Measurements from ENCODE around the gene PAX5.
"Not testable (repeated sequence)": the region's sequence is repeated elsewhere in the genome, so short reads cannot be mapped to it uniquely, and the experiment has no call there.

The PAX5 gene

DNA sequence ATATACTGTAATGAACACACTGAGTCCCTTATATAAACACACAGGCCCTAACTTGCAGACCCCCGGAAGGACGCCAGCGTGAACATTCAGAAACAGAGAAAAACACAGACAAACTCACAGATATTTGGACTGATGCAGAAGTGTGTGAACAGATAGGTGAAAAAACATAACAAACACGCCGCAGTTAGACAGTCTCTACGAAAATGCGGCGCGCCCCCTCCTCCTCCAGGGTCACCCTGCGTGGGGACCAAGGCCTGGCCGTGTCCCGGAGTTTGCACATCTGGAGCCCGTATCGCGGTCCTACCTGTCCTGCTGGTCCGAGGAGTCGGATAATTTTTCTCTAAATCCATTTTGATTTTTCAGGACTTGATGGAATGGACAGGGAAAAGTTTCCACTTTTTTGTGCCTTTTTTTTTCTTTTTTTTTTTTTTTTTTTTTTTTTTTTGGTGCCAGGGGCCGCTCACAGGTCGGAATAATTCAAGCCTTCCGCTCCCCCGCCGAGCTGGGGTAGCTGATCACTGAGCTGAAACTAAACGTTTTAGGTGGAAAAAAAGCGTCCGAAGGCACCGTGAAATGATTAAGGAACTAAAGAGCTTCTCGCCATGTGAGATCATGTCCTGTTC lies at the start of gene PAX5:
Gene PAX5 (minus strand): TSS at position 587 of the 623 bp plus-strand sequence. CDS start 237 bp downstream, at position 350.
- DNase-seq (ENCODE audit: low read depth in 3 of 3), result no peak

DNA sequence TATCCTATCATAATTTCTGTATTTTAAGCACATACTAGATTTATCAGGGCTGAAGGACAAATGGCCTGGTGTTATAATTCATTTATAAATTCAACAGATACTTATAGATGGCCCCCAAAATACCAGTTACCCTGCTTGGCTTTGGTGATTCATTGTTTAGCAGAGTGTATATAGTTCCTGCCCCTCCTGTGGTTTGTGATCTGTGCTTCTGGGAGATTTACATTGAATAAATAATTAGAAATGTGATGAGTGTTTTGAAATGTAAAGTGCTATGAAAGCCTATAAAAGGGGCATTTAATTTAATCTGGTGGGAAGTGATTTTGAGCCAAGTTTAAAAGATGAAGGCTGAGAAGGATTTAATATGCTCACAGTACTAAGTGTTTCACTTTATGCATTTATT lies 49.6 kb upstream of the PAX5 start:
- no peak for DNase-seq (ENCODE audit: low read depth in 3 of 3)

DNA sequence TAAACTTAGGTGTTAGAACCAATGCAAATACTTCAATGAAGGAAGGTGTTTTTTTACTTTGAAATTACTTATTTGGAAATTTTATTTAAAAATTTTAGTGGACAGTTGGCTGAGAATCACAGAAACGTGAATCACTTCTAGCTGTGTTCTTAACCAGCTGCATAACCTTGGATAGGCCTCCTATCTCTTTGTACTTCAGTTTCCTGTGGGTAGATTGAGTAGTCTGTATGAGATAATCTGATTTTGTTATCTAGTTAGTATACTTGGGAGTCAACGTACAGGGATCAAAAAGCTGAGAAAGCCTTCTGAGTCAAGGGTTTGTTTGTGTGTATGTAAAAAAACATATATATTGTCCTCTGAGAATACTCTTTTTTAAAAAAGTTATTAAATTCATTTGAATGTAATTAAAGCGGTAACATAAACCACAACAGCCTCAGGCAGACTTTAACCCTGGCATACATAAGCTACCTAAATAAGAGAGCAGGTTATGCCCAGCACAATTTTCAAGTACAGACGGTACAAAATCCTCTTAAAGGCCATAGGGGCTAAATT lies 48.2 kb upstream of the PAX5 start:
- no peak for DNase-seq (ENCODE audit: low read depth in 3 of 3)

DNA sequence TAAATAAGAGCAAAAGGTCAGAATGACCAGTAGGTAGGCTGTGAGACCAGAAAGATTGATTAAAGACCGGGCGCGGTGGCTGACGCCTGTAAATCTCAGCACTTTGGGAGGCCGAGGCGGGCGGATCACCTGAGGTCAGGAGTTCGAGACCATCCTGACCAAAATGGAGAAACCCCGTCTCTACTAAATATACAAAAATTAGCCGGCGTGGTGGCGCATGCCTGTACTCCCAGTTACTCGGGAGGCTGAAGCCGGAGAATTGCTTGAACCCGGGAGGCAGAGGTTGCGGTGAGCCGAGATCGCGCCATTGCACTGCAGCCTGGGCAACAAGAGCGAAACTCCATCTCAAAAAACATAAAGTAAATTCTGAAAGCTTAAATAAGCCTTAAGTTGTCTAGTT lies 47.4 kb upstream of the PAX5 start:
- not testable (repeated sequence) for DNase-seq (ENCODE audit: low read depth in 3 of 3)

DNA sequence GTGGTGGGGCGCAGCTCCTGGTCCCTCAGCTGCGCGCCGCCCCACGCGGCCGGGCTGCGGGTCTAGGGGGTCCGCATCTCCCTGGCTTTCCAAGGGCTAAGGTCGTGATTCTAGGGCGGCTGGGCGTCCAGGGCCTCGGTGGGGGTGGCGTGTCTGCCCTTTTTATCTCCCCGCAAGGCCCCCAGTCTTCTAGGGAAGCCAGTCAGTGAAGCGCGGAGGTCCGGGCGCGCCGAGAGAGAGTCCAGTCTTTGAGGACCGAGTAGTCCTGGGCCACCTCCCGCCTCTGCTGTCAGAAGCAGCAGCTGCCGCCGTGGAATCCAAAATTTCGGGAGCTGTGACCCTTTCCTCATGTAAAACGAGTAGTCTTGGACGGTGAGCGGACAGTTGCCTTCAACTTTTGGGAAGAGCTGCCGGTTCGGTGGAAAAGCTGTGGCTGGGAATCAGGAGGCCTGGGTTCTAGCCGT lies 46.1 kb upstream of the PAX5 start:
- DNase-seq (ENCODE audit: low read depth in 3 of 3), result not testable (repeated sequence)

DNA sequence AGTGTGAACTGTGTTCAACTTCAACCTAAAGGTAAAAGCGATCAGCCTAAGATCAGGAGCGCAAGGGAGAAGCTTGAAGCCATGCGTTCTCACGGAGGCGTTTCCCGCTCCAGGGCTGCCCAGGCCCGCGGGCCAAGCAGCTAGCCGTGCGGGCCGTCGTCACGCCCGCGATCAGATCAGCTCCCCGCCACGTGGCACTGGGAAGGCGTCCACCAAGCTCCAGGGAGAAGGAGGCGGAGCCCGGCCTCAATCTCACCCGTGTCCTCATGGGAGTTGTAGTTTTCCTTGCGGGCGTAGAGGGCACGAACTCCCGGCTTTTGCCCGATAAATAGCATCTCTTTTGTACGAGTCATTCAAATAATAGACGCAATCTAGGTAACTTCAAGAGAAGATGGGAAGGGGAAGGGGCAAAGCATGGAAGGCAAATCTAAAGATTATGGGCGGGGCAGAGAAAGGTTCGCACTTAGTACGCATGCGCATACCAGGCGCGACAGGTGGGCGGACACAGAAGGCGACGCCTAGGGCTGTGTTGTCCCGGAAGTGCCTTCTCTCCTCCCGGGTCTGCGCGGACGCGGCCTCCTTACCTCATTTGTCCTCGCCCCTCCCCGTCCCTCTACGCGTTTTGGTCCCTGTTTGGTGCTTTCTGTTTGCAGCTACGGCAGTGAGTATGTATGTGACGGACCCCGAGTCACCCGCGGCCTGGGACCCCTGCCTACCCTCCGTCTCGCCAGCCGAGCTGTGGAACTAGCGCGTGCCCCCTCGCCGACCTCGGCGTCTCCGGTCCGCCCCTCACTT lies 45.5 kb upstream of the PAX5 start:
- peak; percentile 81 to 88 (median 84) for DNase-seq (ENCODE audit: low read depth in 3 of 3)

DNA sequence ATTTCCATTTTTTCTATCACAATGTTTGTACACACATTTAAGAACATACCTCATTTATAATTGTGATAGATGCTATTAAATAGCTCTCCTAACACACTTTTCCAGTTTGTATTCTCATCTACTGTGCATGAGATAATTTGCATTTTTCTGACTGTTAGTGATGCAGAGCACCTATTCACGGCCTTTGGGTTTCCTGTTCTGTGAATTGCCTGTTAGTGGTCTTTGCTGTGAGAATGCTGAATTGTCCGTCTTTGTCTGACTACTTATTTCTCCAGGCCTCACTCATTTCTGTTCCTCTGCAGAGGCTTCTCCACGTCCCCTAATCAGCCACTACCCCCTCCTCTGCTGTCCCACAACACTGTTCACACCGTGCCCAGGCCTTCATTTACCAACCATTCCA lies 40.7 kb upstream of the PAX5 start:
- DNase-seq (ENCODE audit: low read depth in 3 of 3), result not testable (repeated sequence)

DNA sequence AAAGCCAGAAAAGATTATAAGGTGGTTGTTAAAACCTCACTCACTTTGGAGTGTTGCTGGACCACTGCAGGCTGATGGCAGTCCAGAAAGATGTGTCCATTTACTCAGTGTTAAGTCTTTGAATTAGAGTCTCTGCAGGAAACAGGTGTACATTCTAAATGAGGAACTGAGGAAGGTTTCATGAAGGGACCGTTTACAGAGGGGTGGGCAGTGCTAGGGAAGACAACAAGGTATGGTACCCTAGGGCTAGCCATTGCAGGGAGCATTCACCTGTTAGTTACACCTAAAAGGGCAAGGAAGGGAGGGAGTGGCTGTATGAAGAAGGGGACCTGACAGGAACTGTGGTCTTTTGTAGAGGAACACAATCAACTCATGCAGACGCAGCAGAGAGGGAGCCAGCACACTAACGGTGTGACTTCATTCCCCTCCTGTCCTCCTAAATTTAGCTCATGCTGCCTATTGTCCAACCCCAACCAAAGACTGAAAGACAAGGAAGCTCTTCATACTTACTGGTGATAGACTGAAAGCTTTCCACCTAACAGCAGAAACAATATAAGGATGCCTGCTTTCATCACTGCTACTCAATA lies 32.2 kb upstream of the PAX5 start:
- no peak for DNase-seq (ENCODE audit: low read depth in 3 of 3)

DNA sequence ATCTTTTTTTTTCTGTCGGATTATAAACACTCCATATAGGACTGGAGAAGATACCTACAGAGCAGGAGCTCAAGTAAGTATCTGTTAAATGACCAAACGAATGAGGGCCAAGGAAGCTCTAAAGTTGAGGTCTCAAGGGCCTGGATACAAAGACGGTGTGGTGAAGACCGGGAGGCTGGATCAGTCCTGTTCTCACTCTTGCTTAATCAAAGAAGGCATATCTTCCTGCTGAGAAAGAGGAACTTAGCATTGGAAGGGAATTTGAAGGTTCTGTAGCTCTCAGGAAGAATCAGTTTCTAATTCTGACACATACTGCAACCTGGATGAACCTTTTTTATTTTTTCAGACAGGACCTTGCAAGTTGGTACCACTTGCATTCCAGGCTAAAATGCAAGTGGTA lies 28.3 kb upstream of the PAX5 start:
- no peak for DNase-seq (ENCODE audit: low read depth in 3 of 3)

DNA sequence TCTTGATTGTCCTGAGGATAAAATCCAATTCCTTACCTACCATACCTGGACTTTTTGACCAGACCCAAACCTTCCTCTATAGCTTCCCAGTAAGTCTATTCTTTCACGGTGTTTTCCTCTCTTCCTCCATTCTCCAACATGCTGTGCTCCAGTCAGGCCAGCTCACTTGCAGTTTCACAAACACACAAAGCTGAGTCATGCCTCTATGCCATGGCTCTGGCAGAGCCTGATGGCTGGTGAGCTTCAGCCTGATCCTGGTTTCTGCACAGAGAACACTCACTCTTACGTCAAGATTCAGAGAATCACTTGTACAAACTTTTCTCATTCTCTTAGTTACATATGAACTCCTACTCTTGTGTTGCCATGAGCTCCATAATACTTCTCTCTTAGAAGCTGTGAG lies 27.7 kb upstream of the PAX5 start:
- DNase-seq (ENCODE audit: low read depth in 3 of 3), result no peak

DNA sequence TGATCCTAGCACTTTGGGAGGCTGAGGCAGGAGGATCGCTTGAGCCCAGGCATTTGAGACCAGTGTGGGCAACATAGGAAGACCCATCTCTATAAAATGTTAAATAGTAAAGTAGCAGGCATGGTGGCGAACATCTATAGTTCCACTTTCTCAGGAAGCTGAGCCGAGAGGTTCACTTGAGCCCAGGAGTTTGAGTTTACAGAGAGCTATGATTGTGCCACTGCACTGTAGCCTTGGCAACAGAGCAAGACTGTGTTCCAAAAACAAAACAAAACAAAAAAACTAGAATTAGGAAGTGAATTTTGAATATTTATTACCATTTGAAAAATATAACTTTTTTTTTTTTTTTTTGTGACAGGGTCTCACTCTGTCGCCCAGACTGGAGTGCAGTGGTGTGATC lies 26.8 kb upstream of the PAX5 start:
- DNase-seq (ENCODE audit: low read depth in 3 of 3), result no peak

DNA sequence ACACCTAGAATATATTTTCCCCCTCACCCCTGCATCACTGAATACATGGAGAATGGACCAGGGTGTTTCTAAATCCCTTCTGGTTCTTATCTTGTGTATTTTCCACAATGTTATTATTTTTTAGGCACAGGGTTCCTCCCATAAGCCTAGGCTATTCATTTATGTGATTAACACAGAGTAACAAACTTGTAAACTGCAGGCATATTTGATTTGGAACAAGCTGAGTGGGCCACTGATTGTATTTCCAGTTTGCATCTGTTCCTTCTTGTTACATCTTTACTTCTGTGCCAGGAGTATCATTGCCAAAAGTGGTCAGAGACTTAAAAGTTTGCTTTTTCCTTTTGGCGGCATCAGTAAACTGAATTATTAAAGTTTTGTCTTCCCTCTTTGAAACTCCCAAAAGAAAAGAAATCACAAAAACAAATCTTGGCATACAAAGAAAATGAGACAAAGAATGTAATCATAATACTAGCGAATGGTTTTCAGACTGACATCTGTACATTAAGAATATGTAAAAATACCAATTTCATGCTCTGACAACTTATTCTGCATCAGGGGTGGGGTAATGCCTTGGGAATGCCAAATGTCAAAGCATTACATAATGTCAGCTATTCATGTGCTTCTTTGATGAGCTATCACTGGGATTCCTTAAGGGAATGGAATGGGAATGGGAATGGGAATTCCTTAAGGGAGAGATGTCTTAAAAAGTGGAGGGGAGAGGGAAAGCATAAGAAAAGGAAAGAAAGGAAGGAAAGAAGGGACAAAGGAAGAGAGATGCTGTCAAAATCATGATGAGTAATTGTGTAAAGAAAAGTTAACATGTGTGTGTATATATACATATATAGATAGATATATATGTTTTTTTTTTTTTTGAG lies 22.2 kb upstream of the PAX5 start:
- no peak for DNase-seq (ENCODE audit: low read depth in 3 of 3)

DNA sequence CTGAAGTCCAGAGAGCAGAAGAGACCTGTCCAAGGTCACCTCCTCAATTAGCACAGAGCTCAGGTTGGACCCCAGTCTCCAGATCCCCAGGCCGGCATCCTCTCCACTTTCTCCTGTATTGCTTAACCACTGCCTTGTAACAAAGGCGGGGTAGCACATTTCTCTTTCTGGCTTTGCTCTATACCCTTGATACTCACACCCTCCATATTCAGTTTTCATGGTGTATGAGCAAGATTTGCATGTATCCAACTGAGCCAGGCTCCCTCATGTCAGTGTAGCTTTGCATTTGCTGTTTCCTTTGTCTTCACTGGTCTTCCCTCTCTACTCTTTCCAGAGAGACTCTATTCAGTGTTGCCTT lies 20.3 kb upstream of the PAX5 start:
- not testable (repeated sequence) for DNase-seq (ENCODE audit: low read depth in 3 of 3)

DNA sequence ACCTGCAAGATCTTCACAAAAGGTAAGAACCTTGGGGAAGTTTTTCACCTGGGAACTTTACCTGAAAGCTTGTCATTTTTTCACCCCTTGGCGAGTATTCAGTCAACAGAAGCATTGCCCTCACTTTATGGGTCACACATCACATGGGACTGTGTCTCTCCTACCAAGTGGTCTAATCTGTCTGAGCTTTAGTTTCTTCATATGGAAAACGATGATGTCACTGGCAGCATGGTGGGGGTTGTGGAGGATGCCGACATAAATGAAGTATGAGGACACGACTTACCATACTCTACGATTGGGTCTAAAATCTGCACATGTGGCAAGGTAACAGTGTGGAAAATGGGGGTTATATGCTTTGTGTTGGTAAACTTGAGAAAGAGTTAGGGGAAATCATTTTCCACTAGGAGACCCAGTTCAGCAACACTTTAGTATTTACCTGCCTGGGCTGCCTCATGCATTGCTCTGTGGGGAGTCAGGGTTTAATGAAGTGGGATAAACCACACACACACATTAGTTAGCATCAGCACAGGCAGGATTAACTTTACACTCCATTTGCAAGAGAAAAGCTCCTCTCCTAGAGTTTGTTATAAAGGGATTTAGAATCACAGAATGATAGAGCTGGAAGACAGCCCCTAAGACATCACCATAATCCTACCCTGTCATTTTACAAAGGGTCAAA lies 19.8 kb upstream of the PAX5 start:
- no peak for DNase-seq (ENCODE audit: low read depth in 3 of 3)

DNA sequence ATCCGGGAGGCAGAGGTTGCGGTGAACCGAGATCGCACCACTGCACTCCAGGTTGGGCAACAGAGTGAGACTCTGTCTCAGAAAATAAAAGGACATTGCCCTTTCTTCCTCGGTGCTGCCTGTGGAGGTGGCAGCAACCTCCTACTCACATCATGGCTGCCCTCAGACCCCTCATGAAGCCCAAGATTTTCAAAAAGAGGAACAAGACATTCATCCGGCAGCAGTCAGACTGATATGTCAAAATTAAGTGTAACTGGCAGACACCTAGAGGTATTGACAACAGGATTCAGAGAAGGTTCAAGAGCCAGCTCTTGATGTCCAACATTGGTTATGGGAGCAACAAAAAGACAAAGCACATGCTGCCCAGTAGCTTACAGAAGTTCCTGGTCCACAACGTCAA lies 12.6 kb upstream of the PAX5 start:
- DNase-seq (ENCODE audit: low read depth in 3 of 3), result no peak

DNA sequence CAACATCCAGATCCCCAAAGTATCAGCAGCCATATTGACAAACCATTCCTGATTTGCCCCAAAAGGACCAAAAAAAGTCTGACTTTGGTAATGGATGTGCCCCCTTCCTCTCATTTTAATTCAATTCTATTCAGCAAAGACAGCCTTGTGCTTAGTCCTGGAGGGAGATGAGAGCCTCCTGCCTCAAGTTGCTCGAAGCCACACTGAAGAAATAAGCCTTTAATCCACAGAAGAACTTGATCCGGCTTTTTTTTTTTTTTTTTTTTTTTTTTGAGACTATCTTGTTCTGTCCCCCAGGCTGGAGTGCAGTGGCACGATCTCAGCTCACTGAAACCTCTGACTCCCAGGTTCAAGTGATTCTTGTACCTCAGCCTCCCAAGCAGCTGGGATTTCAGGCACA lies 8.4 kb upstream of the PAX5 start:
- no peak for DNase-seq (ENCODE audit: low read depth in 3 of 3)

DNA sequence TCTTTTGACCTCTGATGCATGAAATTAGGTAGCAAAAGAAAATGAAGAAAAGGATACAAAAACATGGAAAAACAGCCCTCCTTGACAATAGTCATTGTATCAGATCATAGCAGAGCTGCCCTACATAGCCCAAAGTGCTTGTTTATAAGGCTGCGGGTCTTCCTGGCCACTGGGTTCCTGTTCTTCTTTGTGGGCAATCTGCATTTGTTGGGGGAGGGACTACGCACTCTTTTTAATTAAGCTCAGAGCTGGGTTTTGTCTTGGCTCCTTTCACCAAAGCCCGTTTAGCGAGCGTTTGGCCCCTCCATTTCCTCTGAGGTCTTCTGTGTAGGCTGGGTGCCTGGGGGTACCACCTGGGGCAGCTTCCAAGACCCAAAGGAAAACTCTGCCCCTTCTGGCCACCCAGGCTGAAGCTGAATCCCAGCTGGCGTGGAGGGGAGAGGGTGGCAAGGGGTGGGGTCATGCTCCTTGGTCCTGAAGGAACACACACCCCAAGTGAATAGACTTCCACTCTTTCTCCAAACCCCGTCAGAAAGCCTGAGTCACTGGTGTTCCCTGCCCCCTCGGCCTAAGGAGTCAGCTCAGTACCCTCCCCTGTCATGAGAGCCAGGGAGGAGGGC lies 6.5 kb upstream of the PAX5 start:
- no peak for DNase-seq (ENCODE audit: low read depth in 3 of 3)

DNA sequence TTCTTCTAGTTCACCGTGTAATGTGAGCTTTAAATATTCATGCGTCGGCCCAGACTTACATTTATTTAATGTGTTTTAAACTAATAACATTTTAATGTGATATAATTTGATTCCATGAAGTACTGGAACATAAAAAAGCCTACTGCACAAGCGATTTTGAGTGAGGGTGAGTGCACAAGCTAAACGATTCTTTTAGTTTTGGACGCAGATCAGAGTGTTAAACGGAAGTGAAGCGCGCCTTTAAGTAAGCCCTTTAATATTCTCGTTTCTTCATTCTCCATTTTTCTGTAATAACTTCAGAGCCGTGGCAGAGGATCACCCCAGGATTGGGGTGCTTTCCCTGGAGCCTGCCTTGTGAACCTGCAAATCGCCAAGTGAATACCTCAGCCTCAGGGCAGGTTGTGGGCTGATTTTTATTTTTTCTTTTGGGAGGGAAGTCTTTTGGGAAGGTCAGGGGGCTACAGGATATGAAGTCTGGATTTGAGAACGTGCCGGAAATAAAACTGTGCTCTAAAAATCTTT lies 4.9 kb upstream of the PAX5 start:
- DNase-seq (ENCODE audit: low read depth in 3 of 3), result no peak

DNA sequence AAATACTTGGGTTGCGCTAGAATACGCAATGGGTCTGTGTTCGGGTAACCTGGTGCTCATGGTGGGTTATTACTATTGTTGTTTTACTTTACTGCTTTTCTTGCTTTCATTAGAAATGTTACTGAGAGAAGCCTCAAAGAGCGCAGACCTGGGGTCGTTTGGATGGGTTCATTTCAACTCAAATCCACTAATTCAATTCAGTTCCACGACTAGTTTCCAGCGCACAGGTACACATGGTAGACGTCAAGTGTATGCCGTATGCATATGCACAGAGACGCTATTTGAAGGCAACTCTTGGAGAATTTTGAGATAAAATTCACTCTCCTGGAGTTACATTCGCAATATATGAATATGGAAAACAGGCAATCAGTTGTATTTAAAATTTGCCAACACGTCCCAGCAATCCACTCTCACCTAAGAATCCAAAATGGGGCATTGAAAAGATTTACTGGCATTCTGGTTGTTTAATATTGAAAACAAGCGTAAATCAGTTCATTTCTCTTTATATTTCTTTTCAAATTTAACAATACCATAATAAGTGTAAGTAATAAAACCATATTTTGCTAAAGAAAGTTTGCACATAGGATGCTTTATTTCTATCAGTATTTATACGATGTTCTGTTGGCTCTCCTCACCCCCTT lies 4.4 kb upstream of the PAX5 start:
- DNase-seq (ENCODE audit: low read depth in 3 of 3), result no peak

Data from stimulated activated CD4-positive, alpha-beta T cell treated with anti-CD3 and anti-CD28 coated beads, TNF-alpha, amount 100 ng/mL, for 4 hours (primary cell).